Measurements from ENCODE around the gene TRAPPC3. TPM values are rescaled to one million over a fixed set of nuclear protein-coding genes. Genes with fewer than 3 reads are reported as not detected.

The TRAPPC3 gene
- total and polyA plus RNA-seq, 2 donors (not counting 1 experiment from before 2014, with no cell fraction given): 88.5 to 105 TPM

DNA sequence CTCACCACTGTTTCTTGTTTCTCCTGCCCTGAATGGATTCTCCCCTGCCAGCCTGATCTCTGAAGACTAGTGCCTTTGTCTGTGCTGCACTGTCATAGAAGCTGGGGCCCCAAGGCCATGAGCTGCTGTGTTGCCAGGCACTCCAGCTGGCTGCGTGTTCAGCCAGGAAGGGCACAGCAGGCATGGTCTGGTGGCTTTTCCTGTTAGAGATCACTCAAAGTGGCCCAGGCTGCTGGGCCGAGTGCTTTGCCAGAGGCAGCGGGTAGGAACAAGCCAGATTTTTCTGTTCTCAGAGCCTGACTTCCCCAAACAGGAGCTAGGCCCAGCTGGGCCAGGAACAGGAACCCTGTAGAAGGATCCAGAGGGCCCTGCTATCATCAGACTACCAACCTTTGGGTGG lies 55.4 kb downstream of the TRAPPC3 start:
- Histone ChIP-seq H3K4me1 (ENCODE audit: control insufficient read depth, extremely low read depth, insufficient read depth, low read length) (peaks cover 10% of the 10 kb centered on the region), H3K4me2 (ENCODE audit: extremely low read depth, insufficient read depth, low read length) (no peak overlapping the region), H3K36me3 (ENCODE audit: control insufficient read depth, insufficient read depth, low read length) (peaks cover 34% of the 10 kb centered on the region)

DNA sequence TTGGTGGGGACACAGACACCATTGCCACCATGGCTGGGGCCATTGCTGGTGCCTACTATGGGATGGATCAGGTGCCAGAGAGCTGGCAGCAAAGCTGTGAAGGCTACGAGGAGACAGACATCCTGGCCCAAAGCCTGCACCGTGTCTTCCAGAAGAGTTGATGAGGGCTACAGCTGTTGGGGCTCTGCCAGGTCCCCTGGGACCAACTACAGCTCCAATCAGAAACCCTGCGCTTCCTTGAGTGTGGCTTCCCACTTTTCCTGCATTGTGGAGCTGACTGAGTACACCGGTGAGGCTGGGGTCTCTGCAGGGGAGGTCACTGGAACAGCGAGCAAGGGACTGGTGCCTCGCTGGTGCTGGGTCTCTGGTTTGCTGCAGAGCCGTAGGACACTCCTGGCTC lies 56.1 kb downstream of the TRAPPC3 start:
- no peaks in the 10 kb centered on the region for H3K9me3 ChIP-seq (ENCODE audit: control insufficient read depth, insufficient read depth, low read depth, low read length)
- H3K27me3 ChIP-seq (ENCODE audit: control insufficient read depth, insufficient read depth, low read length): no peaks in the 10 kb centered on the region
- no peak overlapping the region for H3K4me3 ChIP-seq (replicated peaks in 1 of 4; ENCODE audit: control extremely low read depth in 1 of 4, insufficient read depth in 1 of 4, low read depth in 3 of 4, low read length in 4 of 4)
- peaks cover 34% of the 10 kb centered on the region for H3K36me3 ChIP-seq (ENCODE audit: control insufficient read depth, insufficient read depth, low read length)
- TF ChIP-seq EZH2 (IDR thresholded peaks at IDR 0.05; ENCODE audit: low read length, missing control alignments): no peak
- TF ChIP-seq, protein P1, sequence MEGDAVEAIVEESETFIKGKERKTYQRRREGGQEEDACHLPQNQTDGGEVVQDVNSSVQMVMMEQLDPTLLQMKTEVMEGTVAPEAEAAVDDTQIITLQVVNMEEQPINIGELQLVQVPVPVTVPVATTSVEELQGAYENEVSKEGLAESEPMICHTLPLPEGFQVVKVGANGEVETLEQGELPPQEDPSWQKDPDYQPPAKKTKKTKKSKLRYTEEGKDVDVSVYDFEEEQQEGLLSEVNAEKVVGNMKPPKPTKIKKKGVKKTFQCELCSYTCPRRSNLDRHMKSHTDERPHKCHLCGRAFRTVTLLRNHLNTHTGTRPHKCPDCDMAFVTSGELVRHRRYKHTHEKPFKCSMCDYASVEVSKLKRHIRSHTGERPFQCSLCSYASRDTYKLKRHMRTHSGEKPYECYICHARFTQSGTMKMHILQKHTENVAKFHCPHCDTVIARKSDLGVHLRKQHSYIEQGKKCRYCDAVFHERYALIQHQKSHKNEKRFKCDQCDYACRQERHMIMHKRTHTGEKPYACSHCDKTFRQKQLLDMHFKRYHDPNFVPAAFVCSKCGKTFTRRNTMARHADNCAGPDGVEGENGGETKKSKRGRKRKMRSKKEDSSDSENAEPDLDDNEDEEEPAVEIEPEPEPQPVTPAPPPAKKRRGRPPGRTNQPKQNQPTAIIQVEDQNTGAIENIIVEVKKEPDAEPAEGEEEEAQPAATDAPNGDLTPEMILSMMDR (conservative IDR thresholded peaks at IDR 0.05 in 1 of 2, IDR thresholded peaks at IDR 0.05 in 1 of 2; ENCODE audit: low read depth in 1 of 2, low read length in 2 of 2): no peak
- peaks cover 10% of the 10 kb centered on the region for H3K4me1 ChIP-seq (ENCODE audit: control insufficient read depth, extremely low read depth, insufficient read depth, low read length)
- H3K4me2 ChIP-seq (ENCODE audit: extremely low read depth, insufficient read depth, low read length): no peak overlapping the region
- no peak overlapping the region for H3K27ac ChIP-seq (ENCODE audit: insufficient read depth, low read length)
- DNase-seq (ENCODE audit: low read depth in 2 of 2): no peak
- peaks cover 26% of the 10 kb centered on the region for H3K79me2 ChIP-seq (ENCODE audit: control insufficient read depth, insufficient read depth, low read length)
- H3K9ac ChIP-seq (ENCODE audit: insufficient read depth, low read length): no peak overlapping the region
- H2AFZ ChIP-seq (ENCODE audit: low read length): no peak overlapping the region
- H4K20me1 ChIP-seq (ENCODE audit: control insufficient read depth, extremely low read depth, insufficient read depth, low read length): no peaks in the 10 kb centered on the region

More for the DNA sequence above, 55.4 kb downstream of the TRAPPC3 start:
- Histone ChIP-seq H3K4me3 (replicated peaks in 1 of 4; ENCODE audit: control extremely low read depth in 1 of 4, insufficient read depth in 1 of 4, low read depth in 3 of 4, low read length in 4 of 4) (no peak overlapping the region), H3K79me2 (ENCODE audit: control insufficient read depth, insufficient read depth, low read length) (peaks cover 24% of the 10 kb centered on the region), H4K20me1 (ENCODE audit: control insufficient read depth, extremely low read depth, insufficient read depth, low read length) (no peaks in the 10 kb centered on the region), H3K9me3 (ENCODE audit: control insufficient read depth, insufficient read depth, low read depth, low read length) (no peaks in the 10 kb centered on the region), H3K27me3 (ENCODE audit: control insufficient read depth, insufficient read depth, low read length) (no peaks in the 10 kb centered on the region), H3K9ac (ENCODE audit: insufficient read depth, low read length) (no peak overlapping the region), H2AFZ (ENCODE audit: low read length) (no peak overlapping the region), H3K27ac (ENCODE audit: insufficient read depth, low read length) (no peak overlapping the region)
- DNase-seq (ENCODE audit: low read depth in 2 of 2): no peak
- TF ChIP-seq, protein P1 (conservative IDR thresholded peaks at IDR 0.05 in 1 of 2, IDR thresholded peaks at IDR 0.05 in 1 of 2; ENCODE audit: low read depth in 1 of 2, low read length in 2 of 2): no peak
- no peak for TF ChIP-seq EZH2 (IDR thresholded peaks at IDR 0.05; ENCODE audit: low read length, missing control alignments)

DNA sequence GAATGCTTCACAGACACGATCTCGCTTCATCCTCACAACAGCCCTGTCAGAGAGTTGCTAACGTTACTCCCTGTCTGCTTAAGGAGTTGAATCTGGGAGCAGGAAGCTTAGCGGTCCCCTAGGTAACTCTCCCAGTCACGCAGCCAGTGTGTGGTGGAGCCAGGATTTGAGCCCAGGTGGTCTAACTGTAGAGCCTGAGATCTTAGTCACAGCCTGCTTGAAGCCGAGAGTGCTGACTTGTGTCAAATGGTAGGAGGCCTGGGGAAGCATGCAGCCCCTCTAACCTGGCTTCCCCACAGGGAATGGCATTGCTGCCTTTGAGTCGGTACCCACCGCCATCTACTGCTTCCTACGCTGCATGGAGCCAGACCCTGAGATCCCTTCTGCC lies 56.5 kb downstream of the TRAPPC3 start:
- peaks cover 10% of the 10 kb centered on the region for H3K4me1 ChIP-seq (ENCODE audit: control insufficient read depth, extremely low read depth, insufficient read depth, low read length)
- H3K9ac ChIP-seq (ENCODE audit: insufficient read depth, low read length): no peak overlapping the region
- H3K79me2 ChIP-seq (ENCODE audit: control insufficient read depth, insufficient read depth, low read length): peaks cover 26% of the 10 kb centered on the region
- H3K4me2 ChIP-seq (ENCODE audit: extremely low read depth, insufficient read depth, low read length): no peak overlapping the region
- H2AFZ ChIP-seq (ENCODE audit: low read length): no peak overlapping the region
- no peak overlapping the region for H3K4me3 ChIP-seq (replicated peaks in 1 of 4; ENCODE audit: control extremely low read depth in 1 of 4, insufficient read depth in 1 of 4, low read depth in 3 of 4, low read length in 4 of 4)
- peaks cover 34% of the 10 kb centered on the region for H3K36me3 ChIP-seq (ENCODE audit: control insufficient read depth, insufficient read depth, low read length)
- TF ChIP-seq, protein P1 (conservative IDR thresholded peaks at IDR 0.05 in 1 of 2, IDR thresholded peaks at IDR 0.05 in 1 of 2; ENCODE audit: low read depth in 1 of 2, low read length in 2 of 2): no peak
- TF ChIP-seq EZH2 (IDR thresholded peaks at IDR 0.05; ENCODE audit: low read length, missing control alignments): no peak
- no peak overlapping the region for H3K27ac ChIP-seq (ENCODE audit: insufficient read depth, low read length)
- DNase-seq (ENCODE audit: low read depth in 2 of 2): no peak
- no peaks in the 10 kb centered on the region for H4K20me1 ChIP-seq (ENCODE audit: control insufficient read depth, extremely low read depth, insufficient read depth, low read length)
- no peaks in the 10 kb centered on the region for H3K27me3 ChIP-seq (ENCODE audit: control insufficient read depth, insufficient read depth, low read length)
- H3K9me3 ChIP-seq (ENCODE audit: control insufficient read depth, insufficient read depth, low read depth, low read length): no peaks in the 10 kb centered on the region
